ENCODE measurements around the gene RFNG. TPM values are rescaled to one million over a fixed set of nuclear protein-coding genes. Genes with fewer than 3 reads are reported as not detected.

Gene RFNG
- total and polyA plus RNA-seq, 2 of the 13 experiments (the other 11 are each of a cell fraction or from before 2014, with no cell fraction given) = 61.4 to 64.0 TPM

- TF ChIP-seq ZNF530 (CRISPR knock-in tag; IDR thresholded peaks at IDR 0.05; ENCODE audit: low read depth) = no peak
- TF ChIP-seq ERF (CRISPR knock-in tag; IDR thresholded peaks at IDR 0.05) = peak; percentile 66; the same call in 1 of the 2 replicates
- no peak for TF ChIP-seq ZNF7 (CRISPR knock-in tag; IDR thresholded peaks at IDR 0.05)
- 0 out of 2 replicates have a peak, but pooled peaks have one; percentile 12 for TF ChIP-seq ZBTB2 (CRISPR knock-in tag; IDR thresholded peaks at IDR 0.05; ENCODE audit: low read depth)
- no peak; the same call in 1 of the 2 replicates for TF ChIP-seq ZNF318 (CRISPR knock-in tag; IDR thresholded peaks at IDR 0.05)
- 0 out of 2 replicates have a peak, but pooled peaks have one; percentile 20 for TF ChIP-seq DZIP1 (CRISPR knock-in tag; IDR thresholded peaks at IDR 0.05)
- TF ChIP-seq CENPBD1 (CRISPR knock-in tag; IDR thresholded peaks at IDR 0.05; ENCODE audit: borderline replicate concordance, low read depth) = no peak
- TF ChIP-seq ZNF770 (CRISPR knock-in tag; IDR thresholded peaks at IDR 0.05) = 0 out of 2 replicates have a peak, but pooled peaks have one; percentile 55
- TF ChIP-seq RAD21 (CRISPR knock-in tag; IDR thresholded peaks at IDR 0.05) = peak; percentile 83
- peak; percentile 66 for TF ChIP-seq HOXA3 (CRISPR knock-in tag; IDR thresholded peaks at IDR 0.05)
- 0 out of 2 replicates have a peak, but pooled peaks have one; percentile 5 for TF ChIP-seq POGZ (CRISPR knock-in tag; IDR thresholded peaks at IDR 0.05)
- no peak for TF ChIP-seq ZIK1 (CRISPR knock-in tag; IDR thresholded peaks at IDR 0.05; ENCODE audit: borderline replicate concordance, low read depth)
Measured at GRCh38 chr17:82019690-82020571, 31.7 kb downstream of the RFNG start (continued).
